ENCODE results near the gene PLB1. TPM values are rescaled to one million over a fixed set of nuclear protein-coding genes. Genes with fewer than 3 reads are reported as not detected.

PLB1 gene
- polyA plus RNA-seq, 1 experiment = 1.4 TPM

GRCh38 chr2:28626376-28626775 is 130.5 kb downstream of the PLB1 start:
- Histone ChIP-seq H3K4me3 (ENCODE audit: low read depth, low read length) (no peak overlapping the region), H3K27ac (ENCODE audit: low read depth, low read length) (peak overlapping the region; percentile 21), H3K27me3 (ENCODE audit: control insufficient read depth, insufficient read depth, low read length) (no peaks in the 10 kb centered on the region), H3K9me3 (ENCODE audit: control insufficient read depth, insufficient read depth, low read length) (no peaks in the 10 kb centered on the region)
- TF ChIP-seq CTCF (IDR thresholded peaks at IDR 0.05; ENCODE audit: low read depth, low read length) = no peak
- ChIA-PET CTCF (no interaction called here), POLR2A (interaction anchor here (1.2 kb wide), 1 partner anchor 37 kb away, joined by 8 read pairs; no protein-coding TSS in a partner anchor)
- no peak for DNase-seq (ENCODE audit: low read depth, low spot score)

GRCh38 chr2:28626891-28627421 is 131.1 kb downstream of the PLB1 start:
- CTCF ChIA-PET = interaction anchor here (0.6 kb wide), 1 partner anchor 7 kb away, joined by 6 read pairs; no protein-coding TSS in a partner anchor
- peak overlapping the region; percentile 66 for H3K27ac ChIP-seq (ENCODE audit: low read depth, low read length)
- no peaks in the 10 kb centered on the region for H3K9me3 ChIP-seq (ENCODE audit: control insufficient read depth, insufficient read depth, low read length)
- no peak for TF ChIP-seq CTCF (IDR thresholded peaks at IDR 0.05; ENCODE audit: low read depth, low read length)
- no peak overlapping the region for H3K4me3 ChIP-seq (ENCODE audit: low read depth, low read length)
- H3K27me3 ChIP-seq (ENCODE audit: control insufficient read depth, insufficient read depth, low read length) = no peaks in the 10 kb centered on the region
- POLR2A ChIA-PET = no interaction called here
- peak; percentile 53 for DNase-seq (ENCODE audit: low read depth, low spot score)

GRCh38 chr2:28627722-28628480 is 132.0 kb downstream of the PLB1 start:
- no peaks in the 10 kb centered on the region for H3K27me3 ChIP-seq (ENCODE audit: control insufficient read depth, insufficient read depth, low read length)
- CTCF ChIA-PET = interaction anchor here (0.6 kb wide), 1 partner anchor 8 kb away, joined by 6 read pairs; no protein-coding TSS in a partner anchor
- H3K9me3 ChIP-seq (ENCODE audit: control insufficient read depth, insufficient read depth, low read length) = no peaks in the 10 kb centered on the region
- no peak overlapping the region for H3K4me3 ChIP-seq (ENCODE audit: low read depth, low read length)
- no peak for TF ChIP-seq CTCF (IDR thresholded peaks at IDR 0.05; ENCODE audit: low read depth, low read length)
- H3K27ac ChIP-seq (ENCODE audit: low read depth, low read length) = peak overlapping the region; percentile 66
- POLR2A ChIA-PET = no interaction called here
- DNase-seq (ENCODE audit: low read depth, low spot score) = no peak

GRCh38 chr2:28628506-28628905 is 132.6 kb downstream of the PLB1 start:
- no peak for TF ChIP-seq CTCF (IDR thresholded peaks at IDR 0.05; ENCODE audit: low read depth, low read length)
- no peaks in the 10 kb centered on the region for H3K9me3 ChIP-seq (ENCODE audit: control insufficient read depth, insufficient read depth, low read length)
- POLR2A ChIA-PET = no interaction called here
- CTCF ChIA-PET = no interaction called here
- no peak for DNase-seq (ENCODE audit: low read depth, low spot score)
- no peaks in the 10 kb centered on the region for H3K27me3 ChIP-seq (ENCODE audit: control insufficient read depth, insufficient read depth, low read length)
- H3K27ac ChIP-seq (ENCODE audit: low read depth, low read length) = no peak overlapping the region
- no peak overlapping the region for H3K4me3 ChIP-seq (ENCODE audit: low read depth, low read length)

GRCh38 chr2:28628987-28629386 is 133.1 kb downstream of the PLB1 start:
- TF ChIP-seq CTCF (IDR thresholded peaks at IDR 0.05; ENCODE audit: low read depth, low read length) = no peak
- no peaks in the 10 kb centered on the region for H3K9me3 ChIP-seq (ENCODE audit: control insufficient read depth, insufficient read depth, low read length)
- no peaks in the 10 kb centered on the region for H3K27me3 ChIP-seq (ENCODE audit: control insufficient read depth, insufficient read depth, low read length)
- POLR2A ChIA-PET = no interaction called here
- H3K4me3 ChIP-seq (ENCODE audit: low read depth, low read length) = no peak overlapping the region
- DNase-seq (ENCODE audit: low read depth, low spot score) = no peak
- CTCF ChIA-PET = interaction anchor here (1.1 kb wide), 1 partner anchor 8 kb away, joined by 3 read pairs; no protein-coding TSS in a partner anchor
- H3K27ac ChIP-seq (ENCODE audit: low read depth, low read length) = no peak overlapping the region
